ENCODE measurements around the gene GUCY1A2.

The GUCY1A2 gene

DNA sequence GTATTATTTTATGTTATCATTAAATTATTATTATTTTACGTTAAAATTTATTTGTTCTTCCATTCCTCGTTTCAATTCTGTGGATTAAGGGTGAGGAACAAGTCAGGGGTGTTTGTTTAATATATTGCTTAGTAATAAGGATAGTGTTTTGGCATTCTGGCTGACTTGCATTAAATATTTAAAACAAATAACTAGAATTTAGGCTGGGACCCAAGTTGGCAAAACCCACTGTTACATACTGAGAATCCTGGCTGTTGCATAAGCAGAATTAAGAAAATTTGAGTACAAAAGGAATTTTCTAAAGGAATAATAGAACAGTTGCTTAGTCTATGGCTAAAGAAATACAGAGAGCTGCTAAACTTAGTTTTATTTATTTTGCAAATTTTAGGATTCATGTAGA, 196.4 kb downstream of the GUCY1A2 start:
- TF ChIP-seq, protein P1, sequence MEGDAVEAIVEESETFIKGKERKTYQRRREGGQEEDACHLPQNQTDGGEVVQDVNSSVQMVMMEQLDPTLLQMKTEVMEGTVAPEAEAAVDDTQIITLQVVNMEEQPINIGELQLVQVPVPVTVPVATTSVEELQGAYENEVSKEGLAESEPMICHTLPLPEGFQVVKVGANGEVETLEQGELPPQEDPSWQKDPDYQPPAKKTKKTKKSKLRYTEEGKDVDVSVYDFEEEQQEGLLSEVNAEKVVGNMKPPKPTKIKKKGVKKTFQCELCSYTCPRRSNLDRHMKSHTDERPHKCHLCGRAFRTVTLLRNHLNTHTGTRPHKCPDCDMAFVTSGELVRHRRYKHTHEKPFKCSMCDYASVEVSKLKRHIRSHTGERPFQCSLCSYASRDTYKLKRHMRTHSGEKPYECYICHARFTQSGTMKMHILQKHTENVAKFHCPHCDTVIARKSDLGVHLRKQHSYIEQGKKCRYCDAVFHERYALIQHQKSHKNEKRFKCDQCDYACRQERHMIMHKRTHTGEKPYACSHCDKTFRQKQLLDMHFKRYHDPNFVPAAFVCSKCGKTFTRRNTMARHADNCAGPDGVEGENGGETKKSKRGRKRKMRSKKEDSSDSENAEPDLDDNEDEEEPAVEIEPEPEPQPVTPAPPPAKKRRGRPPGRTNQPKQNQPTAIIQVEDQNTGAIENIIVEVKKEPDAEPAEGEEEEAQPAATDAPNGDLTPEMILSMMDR (IDR thresholded peaks at IDR 0.05; ENCODE audit: control insufficient read depth, insufficient read depth, low read depth, low read length, missing control alignments): no peak
- H3K4me3 ChIP-seq (ENCODE audit: control insufficient read depth, low read depth, low read length): no peak overlapping the region
- DNase-seq (ENCODE audit: low read depth): no peak

DNA sequence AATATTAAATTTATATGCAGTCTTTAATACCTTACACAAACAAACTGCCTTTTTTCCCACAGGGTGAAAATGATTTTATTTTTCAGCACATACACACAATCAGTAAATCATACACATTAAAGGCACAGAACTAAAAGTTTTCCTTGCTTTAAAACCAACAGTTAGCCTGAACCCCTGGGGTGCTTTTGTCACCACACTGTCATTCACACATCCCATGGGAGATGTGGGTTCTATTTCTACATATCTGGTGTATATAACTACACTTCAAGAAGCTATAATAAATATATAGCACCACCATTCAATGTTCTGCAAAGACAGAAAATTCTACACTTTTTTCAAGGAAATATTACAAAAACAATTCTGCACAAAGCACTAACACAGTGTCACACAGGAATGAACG, 197.0 kb downstream of the GUCY1A2 start:
- DNase-seq (ENCODE audit: low read depth): no peak
- TF ChIP-seq, protein P1 (IDR thresholded peaks at IDR 0.05; ENCODE audit: control insufficient read depth, insufficient read depth, low read depth, low read length, missing control alignments): no peak
- no peak overlapping the region for H3K4me3 ChIP-seq (ENCODE audit: control insufficient read depth, low read depth, low read length)

DNA sequence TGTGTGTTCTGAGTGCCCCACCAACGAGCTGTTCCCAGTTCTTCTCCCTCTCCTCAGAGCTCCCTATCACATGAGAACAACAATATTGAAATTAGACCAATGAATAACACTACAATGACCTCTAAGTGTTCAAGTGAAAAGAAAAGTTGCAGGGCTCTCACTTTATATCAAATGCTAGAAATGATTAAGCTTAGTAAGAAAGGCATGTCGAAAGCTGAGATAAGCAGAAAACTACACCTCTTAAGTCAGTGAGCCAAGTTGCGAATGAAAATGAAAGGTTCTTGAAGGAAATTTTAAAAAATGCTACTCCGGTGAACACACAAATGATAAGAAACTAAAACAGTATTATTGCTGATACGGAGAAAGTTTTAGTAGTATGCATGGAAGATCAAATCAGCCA, 199.8 kb downstream of the GUCY1A2 start:
- no peak for DNase-seq (ENCODE audit: low read depth)
- H3K4me3 ChIP-seq (ENCODE audit: control insufficient read depth, low read depth, low read length): no peak overlapping the region
- TF ChIP-seq, protein P1 (IDR thresholded peaks at IDR 0.05; ENCODE audit: control insufficient read depth, insufficient read depth, low read depth, low read length, missing control alignments): no peak

DNA sequence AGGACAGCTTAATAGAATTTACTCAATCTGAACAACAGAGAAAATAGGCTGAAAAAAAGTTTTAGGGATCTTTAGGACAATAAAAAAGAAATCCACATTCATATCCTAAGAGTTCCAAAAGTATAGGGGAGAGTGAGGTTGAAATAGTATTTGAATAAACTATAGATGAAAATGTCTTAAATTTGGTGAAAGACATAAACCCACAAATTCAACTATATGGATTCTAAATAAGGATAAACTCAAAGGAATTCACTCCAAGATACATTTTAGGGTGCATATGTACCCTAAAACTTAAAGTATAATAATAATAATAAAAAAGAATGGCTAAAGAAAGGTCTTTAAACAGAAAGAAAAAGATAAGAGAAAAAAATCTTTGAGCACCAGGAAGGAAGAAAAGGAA, 203.1 kb downstream of the GUCY1A2 start:
- no peak overlapping the region for H3K4me3 ChIP-seq (ENCODE audit: control insufficient read depth, low read depth, low read length)
- TF ChIP-seq, protein P1 (IDR thresholded peaks at IDR 0.05; ENCODE audit: control insufficient read depth, insufficient read depth, low read depth, low read length, missing control alignments): no peak
- DNase-seq (ENCODE audit: low read depth): no peak

DNA sequence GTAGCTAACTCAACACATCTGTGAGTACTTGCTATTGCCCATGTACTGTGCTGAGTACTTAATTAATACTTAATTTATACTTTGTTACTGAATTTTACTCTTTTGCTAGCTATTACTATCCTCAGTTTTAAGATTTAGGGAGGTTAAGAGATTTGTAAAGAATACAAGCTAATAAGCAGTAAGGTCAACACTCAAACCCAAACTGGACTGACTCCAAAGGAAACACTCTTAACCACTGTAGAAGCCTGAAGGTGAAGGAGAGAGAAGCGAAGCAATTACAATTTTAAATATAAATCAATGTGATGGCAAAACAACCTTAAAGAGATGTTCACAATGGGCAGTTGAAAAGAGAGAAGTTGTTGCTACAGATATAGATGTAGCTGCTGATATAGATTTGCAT, 204.5 kb downstream of the GUCY1A2 start:
- no peak overlapping the region for H3K4me3 ChIP-seq (ENCODE audit: control insufficient read depth, low read depth, low read length)
- no peak for DNase-seq (ENCODE audit: low read depth)
- TF ChIP-seq, protein P1 (IDR thresholded peaks at IDR 0.05; ENCODE audit: control insufficient read depth, insufficient read depth, low read depth, low read length, missing control alignments): no peak

DNA sequence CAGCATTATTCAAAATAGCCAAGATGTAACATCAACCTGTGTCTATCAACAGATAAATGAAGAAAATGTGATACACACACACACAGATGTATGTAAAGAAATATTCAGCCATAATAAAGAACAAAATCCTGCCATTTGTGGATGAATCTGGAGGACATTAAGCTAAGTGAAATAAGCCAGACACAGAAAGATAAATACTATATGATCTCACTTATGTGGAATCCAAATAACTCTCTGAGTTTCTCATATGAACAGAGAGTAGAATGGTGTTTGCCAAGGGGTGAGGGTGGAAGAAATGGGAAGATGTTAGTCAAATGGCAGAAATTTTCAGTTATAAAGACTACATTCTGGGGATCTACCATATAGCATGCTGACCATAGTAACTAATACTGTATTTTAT, 224.2 kb downstream of the GUCY1A2 start:
- TF ChIP-seq, protein P1 (IDR thresholded peaks at IDR 0.05; ENCODE audit: control insufficient read depth, insufficient read depth, low read depth, low read length, missing control alignments): no peak
- DNase-seq (ENCODE audit: low read depth): no peak
- H3K4me3 ChIP-seq (ENCODE audit: control insufficient read depth, low read depth, low read length): no peak overlapping the region

DNA sequence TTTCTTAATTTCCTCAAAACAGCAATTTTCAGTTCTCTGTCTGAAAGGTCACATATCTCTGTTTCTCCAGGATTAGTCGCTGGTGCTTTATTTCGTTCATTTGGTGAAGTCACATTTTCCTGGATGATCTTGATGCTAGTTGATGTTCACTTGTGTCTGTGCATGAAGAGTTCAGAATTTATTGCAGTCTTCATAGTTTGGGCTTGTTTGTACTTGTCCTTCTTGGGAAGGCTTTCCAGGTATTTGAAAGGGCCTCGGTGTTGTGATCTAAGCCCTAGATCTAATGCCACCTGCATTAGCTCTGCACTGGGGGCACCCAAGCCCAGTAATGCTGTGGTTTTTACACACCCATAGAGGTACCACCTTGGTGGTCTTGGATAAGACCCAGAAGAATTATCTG, 228.9 kb downstream of the GUCY1A2 start:
- TF ChIP-seq, protein P1 (IDR thresholded peaks at IDR 0.05; ENCODE audit: control insufficient read depth, insufficient read depth, low read depth, low read length, missing control alignments): no peak
- H3K4me3 ChIP-seq (ENCODE audit: control insufficient read depth, low read depth, low read length): no peak overlapping the region
- DNase-seq (ENCODE audit: low read depth): no peak

Measured in AG09309 (cell line).